Gastrocnemius medialis (tissue), 4 donors: ENCODE measurements around the gene VTI1B. TPM values are rescaled to one million over a fixed set of nuclear protein-coding genes. Genes with fewer than 3 reads are reported as not detected.
A peak's percentile ranks its signal among the peaks of the same experiment; 100 is the strongest.

ENCODE experiments used
- ATAC-seq, 2 donors: fragments of 150-250 bp; one replicate each; pipeline ENCODE4 v1.9.1; 2016
- DNase-seq, 2 donors: peaks; one replicate each; pipeline ENCODE4 v3.0.0-alpha.2; 2019
- H3K27ac ChIP-seq, 4 donors: fragments of 200-600 bp; sonication (generic); 1 replicate in 1 of 4; 2 replicates in 3 of 4; pipeline ENCODE4 v1.5.1; 2016 to 2018; ENCODE audit warnings: mild to moderate bottlenecking in 2 of 4, moderate library complexity in 1 of 4
- H3K27me3 ChIP-seq, 3 donors: fragments of 200-600 bp; sonication (generic) in 2 of 3; 1 replicate in 1 of 3; 2 replicates in 2 of 3; pipeline versions ENCODE4 v1.5.1 to v1.6.0; 2016 to 2019; ENCODE audit warnings: mild to moderate bottlenecking in 1 of 3, moderate library complexity in 1 of 3
- H3K36me3 ChIP-seq, 2 donors: fragments of 200-600 bp; sonication (generic) in 1 of 2; one replicate each; pipeline ENCODE4 v1.5.1; 2017 to 2018
- H3K4me1 ChIP-seq, 2 donors: fragments of 200-600 bp; sonication (generic) in 1 of 2; one replicate each; pipeline ENCODE4 v1.5.1; 2016 to 2017; ENCODE audit warnings: mild to moderate bottlenecking in 2 of 2
- H3K4me3 ChIP-seq, 4 donors: fragments of 200-600 bp; sonication (generic) in 3 of 4; 1 replicate in 1 of 4; 2 replicates in 3 of 4; pipeline ENCODE4 v1.5.1; 2016 to 2019; ENCODE audit warnings: mild to moderate bottlenecking in 2 of 4
- H3K9me3 ChIP-seq, 3 donors: fragments of 200-600 bp; sonication (generic) in 2 of 3; 1 replicate in 1 of 3; 2 replicates in 2 of 3; pipeline ENCODE4 v1.5.1; 2016 to 2019
- POLR2A ChIP-seq, 2 donors: fragments of 450-650 bp; IDR thresholded peaks; one replicate each; pipeline ENCODE4 v1.6.1; 2017; ENCODE audit warnings: antibody characterized with exemption in 2 of 2, mild to moderate bottlenecking in 2 of 2, moderate library complexity in 2 of 2
- in situ Hi-C, 4 donors: fragments of 200-750 bp; cut with MboI; loops; one replicate each; pipeline versions ENCODE4 v1.15.0 to v1.8.0; 2017; ENCODE audit warnings: low sequenced_read_pairs in 4 of 4
- intact Hi-C: fragments of 100-400 bp; cut with DNase I; formaldehyde crosslinking; loops from one replicate; pipeline ENCODE4 v1.15.1; 2023; ENCODE audit warnings: low total_unique reads
- total RNA-seq, 4 donors: library from RNA; depleted of rRNA; stranded (reverse); fragments of >200 nt; gene quantifications; one replicate each; pipeline versions ENCODE4 v1.1.0 to v1.2.3, GENCODE V29; 2016
- TF ChIP-seq, protein P1 (sequence below), 5 experiments: fragments of 450-650 bp in 3 of 5; fragments of 200-600 bp in 2 of 5; sonication (generic) in 2 of 5; IDR thresholded peaks in 4 of 5; conservative IDR thresholded peaks in 1 of 5; 1 replicate in 4 of 5; 2 replicates in 1 of 5; pipeline ENCODE4 v1.5.1; 2016 to 2019; ENCODE audit warnings: antibody characterized with exemption in 5 of 5, mild to moderate bottlenecking in 3 of 5, moderate library complexity in 3 of 5

Gene VTI1B
- total RNA-seq, 4 donors from 2014 or later: 33.7 to 69.1 (median 52.8) TPM

DNA sequence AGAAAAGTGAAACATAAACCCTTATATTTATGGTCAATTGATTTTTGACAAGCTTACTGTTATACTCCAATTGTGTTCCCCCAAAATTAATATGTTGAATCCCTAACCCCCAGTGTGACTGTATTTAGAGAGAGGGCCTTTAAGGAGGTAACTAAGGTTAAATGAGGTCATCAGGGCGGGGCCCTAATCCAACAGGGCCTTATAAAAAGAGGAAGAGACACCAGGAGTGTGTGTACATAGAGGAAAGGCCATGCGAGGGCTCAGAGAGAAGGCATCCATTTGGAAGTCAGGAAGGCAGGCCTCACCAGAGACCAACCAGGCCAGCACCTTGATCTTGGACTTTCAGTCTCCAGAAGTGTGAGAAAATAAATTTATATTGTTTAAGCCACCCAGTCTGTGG, 6.5 kb upstream of the VTI1B start:
- no peak for DNase-seq
- Histone ChIP-seq H3K27ac (no peak overlapping the region), H3K9me3 (no peaks in the 10 kb centered on the region), H3K4me1 (no peaks in the 10 kb centered on the region), H3K27me3 (no peaks in the 10 kb centered on the region), H3K4me3 (no peak overlapping the region), H3K36me3 (peaks cover 0 to 10% of the 10 kb centered on the region in 2 donors)
- intact Hi-C loops: no loop called here
- TF ChIP-seq, protein P1, sequence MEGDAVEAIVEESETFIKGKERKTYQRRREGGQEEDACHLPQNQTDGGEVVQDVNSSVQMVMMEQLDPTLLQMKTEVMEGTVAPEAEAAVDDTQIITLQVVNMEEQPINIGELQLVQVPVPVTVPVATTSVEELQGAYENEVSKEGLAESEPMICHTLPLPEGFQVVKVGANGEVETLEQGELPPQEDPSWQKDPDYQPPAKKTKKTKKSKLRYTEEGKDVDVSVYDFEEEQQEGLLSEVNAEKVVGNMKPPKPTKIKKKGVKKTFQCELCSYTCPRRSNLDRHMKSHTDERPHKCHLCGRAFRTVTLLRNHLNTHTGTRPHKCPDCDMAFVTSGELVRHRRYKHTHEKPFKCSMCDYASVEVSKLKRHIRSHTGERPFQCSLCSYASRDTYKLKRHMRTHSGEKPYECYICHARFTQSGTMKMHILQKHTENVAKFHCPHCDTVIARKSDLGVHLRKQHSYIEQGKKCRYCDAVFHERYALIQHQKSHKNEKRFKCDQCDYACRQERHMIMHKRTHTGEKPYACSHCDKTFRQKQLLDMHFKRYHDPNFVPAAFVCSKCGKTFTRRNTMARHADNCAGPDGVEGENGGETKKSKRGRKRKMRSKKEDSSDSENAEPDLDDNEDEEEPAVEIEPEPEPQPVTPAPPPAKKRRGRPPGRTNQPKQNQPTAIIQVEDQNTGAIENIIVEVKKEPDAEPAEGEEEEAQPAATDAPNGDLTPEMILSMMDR (IDR thresholded peaks at IDR 0.05 in 4 of 5, conservative IDR thresholded peaks at IDR 0.05 in 1 of 5): no peak
- TF ChIP-seq POLR2A (IDR thresholded peaks at IDR 0.05): no peak
- in situ Hi-C loops: no loop called here
- no peak for ATAC-seq

DNA sequence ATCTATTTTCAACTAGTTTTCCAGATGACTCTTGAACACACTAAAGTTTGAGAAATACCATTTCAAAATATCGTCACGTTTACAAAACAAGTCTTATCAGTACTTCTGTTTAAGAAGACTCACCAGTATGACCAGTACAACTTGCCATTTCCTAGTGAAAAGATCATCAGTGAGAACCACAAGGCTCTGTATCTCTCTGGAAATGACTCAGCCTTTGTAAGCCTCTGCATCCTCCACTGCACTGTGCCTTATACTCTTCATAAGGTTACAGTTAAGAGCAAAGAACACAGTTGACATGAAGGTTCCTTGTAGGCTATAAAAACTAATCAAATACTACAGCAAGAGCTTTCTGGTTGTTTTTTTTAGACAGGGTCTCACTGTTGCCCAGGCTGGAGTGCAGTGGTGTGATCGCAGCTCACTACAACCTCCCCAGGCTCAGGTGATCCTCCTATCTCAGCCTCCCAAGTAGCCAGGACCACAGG, 5.7 kb upstream of the VTI1B start:
- ATAC-seq: no peak
- peaks cover 0 to 2% of the 10 kb centered on the region in 2 donors for H3K36me3 ChIP-seq
- TF ChIP-seq, protein P1 (IDR thresholded peaks at IDR 0.05 in 4 of 5, conservative IDR thresholded peaks at IDR 0.05 in 1 of 5): no peak
- TF ChIP-seq POLR2A (IDR thresholded peaks at IDR 0.05): no peak
- H3K4me3 ChIP-seq: no peak overlapping the region
- in situ Hi-C loops (no loop called here), intact Hi-C loops (no loop called here)
- no peak overlapping the region for H3K27ac ChIP-seq
- no peak for DNase-seq
- H3K4me1 ChIP-seq: peaks cover 4% of the 10 kb centered on the region in 2 donors
- no peaks in the 10 kb centered on the region for H3K27me3 ChIP-seq
- H3K9me3 ChIP-seq: no peaks in the 10 kb centered on the region

DNA sequence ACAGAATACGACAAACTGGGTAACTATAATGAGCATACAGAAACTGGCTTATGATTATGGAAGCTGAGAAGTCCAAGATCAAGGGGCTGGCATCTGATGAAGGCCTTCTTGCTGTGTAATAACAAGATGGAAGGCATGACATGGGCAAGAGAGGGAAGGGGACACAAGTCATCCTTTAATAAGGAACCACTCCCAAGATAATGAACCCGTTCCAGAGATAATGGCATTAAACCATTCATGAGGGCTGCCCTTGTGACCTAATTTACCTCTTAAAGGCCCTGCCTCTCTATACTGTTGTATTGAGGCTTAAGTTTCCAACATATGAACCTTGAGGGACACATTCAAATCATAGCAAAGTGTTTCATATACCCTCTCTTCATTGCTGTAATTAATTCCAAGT, 4.6 kb upstream of the VTI1B start:
- H3K27me3 ChIP-seq: no peaks in the 10 kb centered on the region
- H3K4me3 ChIP-seq: no peak overlapping the region
- no peaks in the 10 kb centered on the region for H3K9me3 ChIP-seq
- TF ChIP-seq POLR2A (IDR thresholded peaks at IDR 0.05): no peak
- TF ChIP-seq, protein P1 (IDR thresholded peaks at IDR 0.05 in 4 of 5, conservative IDR thresholded peaks at IDR 0.05 in 1 of 5): no peak
- DNase-seq (no peak), ATAC-seq (no peak)
- intact Hi-C loops (loop anchor here (10.0 kb wide), 1 partner anchor 434 kb away; the partner anchor contains the start of gene PALS1), in situ Hi-C loops (loop anchor here in 1 of 4 donors (10.0 kb wide), 1 partner anchor 64 kb away; the partner anchor contains the start of gene ARG2)
- no peaks in the 10 kb centered on the region for H3K36me3 ChIP-seq
- H3K4me1 ChIP-seq: peaks cover 5% of the 10 kb centered on the region in 2 donors
- no peak overlapping the region for H3K27ac ChIP-seq

DNA sequence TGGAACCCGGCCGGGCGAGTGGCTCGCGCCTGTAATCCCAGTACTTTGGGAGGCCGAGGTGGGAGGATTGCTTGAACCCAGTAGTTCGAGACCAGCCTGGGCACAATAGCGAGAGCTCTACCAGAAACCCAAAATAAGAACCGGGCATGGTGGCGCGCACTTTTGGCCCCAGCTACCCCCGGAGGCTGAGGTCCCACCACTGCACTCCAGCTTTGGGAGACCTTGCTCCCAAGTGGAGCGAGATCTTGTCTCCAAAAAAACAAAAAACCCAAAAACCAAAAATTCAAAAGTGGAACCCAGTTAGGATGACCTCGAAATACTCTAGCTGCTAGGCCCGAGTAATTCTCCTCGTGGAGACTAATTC, 769 bp upstream of the VTI1B start:
- no peak for TF ChIP-seq POLR2A (IDR thresholded peaks at IDR 0.05)
- TF ChIP-seq, protein P1 (IDR thresholded peaks at IDR 0.05 in 4 of 5, conservative IDR thresholded peaks at IDR 0.05 in 1 of 5): no peak
- Histone ChIP-seq H3K4me1 (peaks cover 34 to 38% of the 10 kb centered on the region in 2 donors), H3K27me3 (no peaks in the 10 kb centered on the region), H3K9me3 (no peaks in the 10 kb centered on the region), H3K27ac (peak overlapping the region; percentile 92 to 99 (median 96)), H3K4me3 (peak overlapping the region; percentile 90 to 99 (median 92)), H3K36me3 (no peaks in the 10 kb centered on the region)
- intact Hi-C loops: loop anchor here (2.0 to 10.0 kb wide), 3 partner anchors 20 to 430 kb away; partner anchors contain the start of genes ARG2, PALS1 and RDH11
- in situ Hi-C loops: loop anchor here in 1 of 4 donors (10.0 kb wide), 1 partner anchor 60 kb away; the partner anchor contains the start of gene ARG2
- DNase-seq (no peak), ATAC-seq (no peak)
